Inflammatory macrophage treated with lipopolysaccharide for 1 hour (primary cell): Measurements from ENCODE around the gene FGB.

Source experiments
- DNase-seq, 2 donors: peaks; one replicate each; pipeline ENCODE4 v3.0.0-alpha.2; 2020 to 2022

The FGB gene

DNA sequence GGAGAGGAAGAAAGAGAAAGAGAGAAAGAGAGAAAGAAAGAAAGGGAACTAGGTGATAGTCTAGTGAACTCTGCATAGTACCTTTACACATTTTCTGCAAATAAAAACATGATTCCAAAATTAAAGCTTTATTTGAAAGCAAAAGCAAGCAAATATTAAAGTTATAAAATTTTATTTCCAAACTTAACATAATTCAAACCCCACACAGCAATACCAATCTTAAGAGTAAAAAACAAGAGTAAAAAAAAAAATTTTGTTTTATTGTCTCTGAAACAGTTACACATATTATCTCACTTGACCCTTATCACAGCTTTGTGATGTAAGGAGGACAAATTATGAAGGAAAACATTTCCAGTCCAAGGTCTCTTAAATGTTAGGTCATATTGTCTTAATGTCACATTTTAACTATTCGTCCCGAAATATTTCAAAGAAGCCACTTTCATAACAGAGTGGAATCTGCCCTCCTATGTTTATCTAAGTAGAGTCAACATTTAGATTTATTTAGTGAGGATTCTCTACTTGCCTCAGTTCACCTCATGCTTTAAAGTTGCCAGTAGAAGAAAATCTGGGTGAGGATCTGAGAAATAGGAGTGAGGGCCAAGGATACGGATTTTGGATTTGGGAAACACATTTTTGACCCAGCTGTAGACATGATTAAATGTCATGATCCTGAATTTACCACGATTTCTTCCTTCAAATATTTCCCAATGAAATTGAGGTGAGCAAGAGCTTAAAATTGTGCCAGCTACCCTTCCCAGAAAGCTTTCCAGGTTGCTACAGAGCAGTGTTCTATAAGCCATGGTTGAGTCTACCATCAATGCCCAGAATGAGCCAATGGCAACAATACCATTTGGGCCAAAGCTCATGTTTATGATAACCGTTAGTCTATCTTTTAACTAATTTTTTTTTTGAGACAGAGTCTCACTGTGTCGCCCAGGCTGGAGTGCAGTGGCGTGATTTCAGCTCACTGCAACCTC, 35.3 kb downstream of the FGB start:
- DNase-seq, result no peak

DNA sequence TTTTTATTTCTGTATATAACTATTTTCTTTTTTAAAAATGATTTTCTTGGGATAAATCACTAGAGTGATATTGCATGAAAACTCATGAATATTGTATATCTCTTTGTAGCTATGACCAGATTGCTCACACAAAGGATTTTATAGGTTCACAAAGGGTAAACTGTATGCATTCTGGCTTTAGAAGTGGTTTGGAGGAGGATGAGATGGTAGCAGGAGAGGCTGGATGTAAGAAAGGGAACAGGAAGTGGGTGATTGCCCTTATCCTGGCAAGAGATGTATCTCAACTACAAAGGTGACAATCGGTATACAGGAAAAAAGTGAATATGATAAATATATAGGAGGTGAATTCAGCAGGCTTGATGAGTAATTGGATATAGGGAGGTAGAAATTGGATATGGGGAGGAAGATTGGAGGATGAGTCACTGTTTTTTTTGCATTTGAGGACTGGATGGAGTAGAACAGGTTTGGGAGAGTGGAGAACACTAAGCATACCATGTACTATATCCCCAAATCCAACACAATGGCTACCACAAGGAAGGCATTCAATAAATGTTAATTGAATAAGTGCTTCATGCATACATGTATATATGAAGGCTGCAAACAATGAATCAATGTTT, 39.7 kb downstream of the FGB start:
- DNase-seq, result no peak

DNA sequence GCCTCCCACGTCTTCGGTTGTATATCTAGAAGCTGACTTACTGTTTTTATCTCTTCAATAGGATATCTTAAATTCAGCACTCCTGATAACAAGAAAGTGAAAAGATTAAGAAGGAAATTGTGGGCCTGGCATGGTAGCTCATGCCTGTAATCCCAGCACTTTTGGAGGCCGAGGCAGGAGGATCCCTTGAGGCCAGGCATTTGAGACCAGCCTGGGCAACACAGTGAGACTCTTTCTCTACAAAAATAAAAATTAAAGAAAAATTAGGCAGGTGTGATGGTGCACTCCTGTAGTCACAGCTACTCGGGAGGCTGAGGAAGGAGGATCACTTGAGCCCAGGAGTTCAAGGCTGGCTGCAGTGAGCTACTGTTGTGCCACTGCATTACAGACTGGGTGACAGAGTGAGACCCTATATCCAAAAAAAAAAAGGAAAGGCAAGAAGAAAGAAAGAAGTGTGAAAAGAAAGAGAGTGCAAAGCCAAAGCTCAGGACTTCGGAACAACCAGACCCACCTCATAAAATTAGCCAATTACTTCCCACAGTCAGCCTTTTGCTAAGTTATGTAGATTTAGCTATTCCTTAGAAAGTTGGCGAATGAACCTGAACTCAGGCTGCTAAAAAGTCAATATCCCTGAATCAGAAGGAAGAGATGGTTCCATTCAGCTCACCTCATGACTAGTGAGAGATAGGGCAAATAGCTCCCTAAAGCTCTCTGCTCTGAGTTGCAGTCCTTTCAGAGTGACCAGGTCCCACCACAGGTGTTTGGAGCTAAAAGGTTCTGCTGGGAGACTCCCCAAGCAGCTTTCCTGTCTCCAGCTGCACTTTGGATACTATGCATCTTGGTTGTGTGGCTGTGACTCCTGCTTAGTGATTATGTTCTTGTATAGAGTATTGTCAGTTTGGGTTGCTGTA, 40.5 kb downstream of the FGB start:
- no peak for DNase-seq

DNA sequence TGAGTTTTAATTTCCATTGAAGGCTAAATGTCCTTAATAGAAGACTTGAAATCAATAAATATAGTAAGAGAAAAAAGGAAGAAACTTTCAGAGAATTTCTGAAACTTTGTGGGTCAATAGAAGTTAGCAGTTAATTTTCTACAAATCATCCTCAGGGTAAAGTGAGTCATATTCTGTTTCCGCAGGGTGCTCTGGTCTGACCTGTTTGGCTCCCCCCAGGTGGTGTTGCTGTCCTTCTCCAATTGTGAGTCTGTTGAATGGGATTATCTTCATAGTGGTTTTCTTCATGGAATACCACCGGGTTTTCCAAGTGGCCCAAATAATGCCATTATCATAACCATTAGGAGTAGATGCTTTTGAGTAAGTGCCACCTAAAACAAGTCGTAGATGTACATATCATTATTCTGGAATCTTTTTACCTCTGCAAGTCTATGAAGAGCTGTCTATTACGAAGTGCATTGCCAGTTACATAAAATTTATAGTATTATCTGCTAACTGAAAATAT, 41.9 kb downstream of the FGB start:
- no peak for DNase-seq

DNA sequence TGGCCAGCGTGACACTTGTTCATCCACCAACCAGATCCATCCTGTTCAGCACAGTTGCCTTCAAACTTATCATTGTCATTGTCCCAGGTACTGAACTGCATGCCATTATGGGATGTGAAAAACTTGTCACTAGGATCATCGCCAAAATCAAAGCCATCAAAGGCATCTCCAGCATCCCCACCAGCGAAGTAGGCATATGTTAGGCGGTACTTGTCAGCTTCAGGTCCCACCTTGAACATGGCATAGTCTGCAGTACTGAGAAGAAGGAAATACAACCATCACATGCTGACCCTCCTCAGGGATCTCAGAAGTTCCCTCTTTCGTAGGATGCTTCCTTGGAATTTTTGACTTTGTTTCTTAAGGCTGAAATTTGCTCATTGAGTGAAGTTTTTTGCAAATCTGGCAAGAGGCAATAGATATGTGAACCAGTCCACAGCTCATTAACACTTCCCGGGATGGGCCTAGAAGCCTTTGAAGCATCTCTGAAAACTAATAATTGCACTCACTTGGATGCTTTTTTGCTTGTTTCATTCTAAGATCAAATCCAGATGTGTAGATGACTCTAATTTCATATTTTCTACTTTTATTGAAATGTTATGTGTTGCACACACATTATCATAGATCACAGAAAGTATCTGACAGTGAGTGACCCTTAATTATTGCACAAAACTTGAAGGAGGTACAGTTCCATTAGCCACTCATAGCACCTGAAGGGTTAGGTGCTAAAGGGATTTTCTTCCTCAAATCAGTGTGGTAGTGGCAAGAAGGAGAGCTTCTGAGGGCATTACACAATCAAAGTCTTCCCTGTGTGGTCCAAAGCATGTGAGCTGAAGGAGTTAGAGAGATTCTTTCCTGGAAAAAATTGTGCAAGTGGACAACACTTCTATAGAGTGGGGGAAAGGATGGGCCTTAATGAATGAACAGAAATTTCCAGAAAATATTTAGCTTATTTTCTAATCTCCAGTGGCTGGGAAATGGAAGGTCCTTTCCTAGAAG, 44.2 kb downstream of the FGB start:
- no peak for DNase-seq

DNA sequence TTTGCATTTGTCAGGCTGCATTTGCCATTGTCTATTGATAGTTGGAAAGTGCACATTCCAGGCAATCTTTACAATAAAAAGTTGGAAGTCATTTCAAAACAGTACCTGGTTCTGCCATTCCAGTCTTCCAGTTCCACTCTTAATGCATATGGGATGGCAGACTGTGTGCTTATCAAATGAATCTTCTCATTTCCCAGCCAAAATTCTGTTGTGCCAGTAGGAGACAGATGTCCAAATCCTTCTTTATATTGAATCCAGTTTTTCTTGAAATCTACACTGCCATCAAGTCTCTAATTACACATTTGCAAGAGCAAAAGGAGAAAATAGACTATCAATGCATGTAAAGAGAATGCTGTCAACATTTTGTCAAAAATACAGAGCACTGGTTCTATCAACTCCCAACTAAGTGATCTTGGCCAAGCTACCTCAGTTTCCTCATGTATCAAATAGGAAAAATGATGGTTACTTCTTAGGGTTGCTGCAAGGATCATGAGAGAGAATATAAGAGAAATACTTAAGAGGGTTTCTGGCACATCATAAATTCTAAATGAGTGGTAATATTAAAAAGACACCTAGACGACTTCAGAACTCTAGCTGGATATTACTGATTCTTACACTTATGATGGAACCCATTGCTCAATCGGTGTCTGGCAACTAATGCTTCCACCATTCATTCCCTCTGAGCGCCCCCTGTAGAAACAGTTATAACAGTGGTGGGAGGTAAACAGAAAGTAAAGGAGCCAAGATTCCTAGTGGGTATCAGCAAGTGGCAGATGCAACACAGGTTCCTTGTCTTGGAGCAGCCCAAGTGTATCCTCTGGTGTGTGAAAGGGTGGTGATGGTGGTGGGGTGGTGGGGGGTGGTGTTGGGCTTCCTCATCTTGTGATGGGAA, 45.8 kb downstream of the FGB start:
- no peak for DNase-seq

DNA sequence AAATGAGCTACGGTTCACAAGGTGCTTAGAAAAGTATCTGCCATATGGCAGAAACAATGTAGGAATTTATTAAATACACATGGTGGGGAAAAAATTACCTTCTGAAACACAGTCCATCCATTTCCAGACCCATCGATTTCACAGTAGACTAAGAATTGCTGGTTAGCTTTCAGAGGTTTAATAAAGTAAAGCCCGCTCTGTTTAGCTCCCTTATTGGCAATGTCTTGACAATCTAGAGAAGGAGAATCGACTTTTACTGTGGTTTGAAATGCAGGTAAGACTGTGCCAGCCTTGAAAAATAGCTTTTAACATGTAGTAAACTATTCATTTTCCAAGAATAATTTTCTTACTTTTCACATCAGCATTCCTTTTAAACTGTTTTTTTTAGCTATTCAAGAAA, 46.7 kb downstream of the FGB start:
- DNase-seq, result no peak

DNA sequence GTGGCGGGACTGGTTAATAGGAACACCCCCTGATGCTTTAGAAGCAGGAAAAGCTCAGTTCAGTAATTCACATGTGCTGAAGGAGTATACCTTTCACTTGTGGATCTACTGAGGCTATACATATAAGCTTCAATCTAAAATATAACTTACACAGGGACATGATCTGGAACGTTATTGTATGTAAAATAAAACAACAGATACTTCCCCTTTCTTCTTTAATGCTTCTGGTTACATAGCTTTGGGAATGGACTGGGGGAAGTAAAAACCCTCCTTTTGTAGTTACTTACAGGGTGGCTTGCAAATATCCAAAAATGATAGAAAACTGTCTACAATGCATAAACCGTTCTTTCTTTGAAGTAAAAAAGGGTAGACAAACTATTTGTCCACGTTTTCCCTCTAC, 47.8 kb downstream of the FGB start:
- no peak for DNase-seq

DNA sequence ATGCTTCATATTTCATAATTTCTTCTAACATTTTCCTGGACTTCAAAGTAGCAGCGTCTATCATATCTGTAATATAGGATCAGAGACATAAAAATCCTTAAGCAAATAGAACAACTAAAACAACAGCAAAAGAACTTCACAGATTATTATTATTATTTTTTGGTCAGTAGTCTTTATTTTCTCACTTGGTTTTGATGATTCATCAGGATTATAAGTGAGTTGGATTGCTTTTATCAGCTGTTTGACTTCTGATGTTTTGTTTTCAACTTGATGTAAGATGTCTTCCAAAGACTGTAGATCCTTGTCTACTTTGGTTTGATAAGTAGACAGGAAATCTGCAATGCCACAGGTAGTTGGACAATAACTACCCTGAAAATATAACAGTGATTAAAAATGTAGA, 49.0 kb downstream of the FGB start:
- DNase-seq, result no peak

DNA sequence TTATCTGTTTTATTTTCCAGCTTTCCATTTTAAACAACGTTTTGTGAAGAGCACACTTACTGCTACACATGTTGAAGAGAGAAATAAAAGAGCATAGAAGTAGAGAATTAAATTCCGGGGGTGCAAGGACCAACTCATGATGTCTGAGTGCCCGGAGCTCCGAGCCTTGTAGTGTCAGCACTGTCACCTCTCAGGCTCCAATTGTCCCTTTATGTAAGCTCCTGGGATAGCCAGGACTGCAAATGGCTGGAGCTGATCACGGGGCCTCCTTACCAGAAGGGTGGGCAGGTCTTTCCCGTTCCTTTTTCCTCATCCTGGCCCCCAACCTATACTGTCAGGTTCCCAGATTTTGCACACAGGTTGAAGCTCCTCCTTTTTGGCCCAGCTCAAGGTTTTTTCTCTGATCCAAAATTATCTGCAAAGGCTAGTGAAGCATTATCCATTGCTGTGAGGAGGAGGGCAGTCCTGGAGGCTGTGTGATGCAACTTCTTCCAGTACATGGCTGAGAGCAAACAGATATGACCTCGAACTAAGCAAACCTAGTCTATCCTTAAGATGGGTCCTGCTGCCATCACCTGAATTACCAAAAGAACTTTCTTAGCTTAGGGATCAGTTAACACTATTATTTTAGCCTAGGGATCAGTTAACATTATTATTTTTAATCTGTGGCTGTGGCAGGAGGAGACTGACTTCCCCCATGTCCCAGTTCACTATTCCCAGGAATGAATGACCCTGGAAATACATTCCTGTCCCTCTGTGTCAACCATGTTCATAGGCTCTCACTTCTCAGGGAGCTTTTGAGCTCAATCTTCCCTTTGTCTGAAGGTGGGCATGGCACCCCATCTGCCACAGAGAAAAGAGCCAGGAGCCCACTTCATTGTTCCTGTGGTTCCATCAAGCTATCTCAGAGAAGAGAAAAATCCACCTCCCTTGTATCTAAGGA, 49.9 kb downstream of the FGB start, which contains the start of gene FGG:
Gene FGG (minus strand): TSS at position 185 of the 943 bp plus-strand sequence. CDS start 47 bp downstream, at position 138.
- no peak for DNase-seq

DNA sequence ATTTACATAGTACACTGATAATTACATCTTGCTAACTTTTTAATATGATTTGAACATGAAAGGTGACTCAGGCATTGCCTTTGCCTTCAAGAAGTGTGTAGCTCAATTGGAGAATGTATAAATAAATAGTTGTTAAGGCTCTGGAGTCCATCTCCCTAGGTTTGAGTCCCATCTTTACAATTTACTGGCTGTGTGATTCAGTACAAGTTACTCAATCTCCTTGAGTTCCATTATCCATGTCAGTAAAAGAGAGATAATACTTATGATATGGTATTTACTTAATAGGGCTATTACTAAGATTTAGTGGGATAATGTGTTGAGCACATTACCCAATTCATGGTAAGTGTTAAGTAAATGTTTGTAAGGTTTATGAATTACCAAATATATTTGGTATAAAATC, 51.5 kb downstream of the FGB start:
- no peak for DNase-seq

DNA sequence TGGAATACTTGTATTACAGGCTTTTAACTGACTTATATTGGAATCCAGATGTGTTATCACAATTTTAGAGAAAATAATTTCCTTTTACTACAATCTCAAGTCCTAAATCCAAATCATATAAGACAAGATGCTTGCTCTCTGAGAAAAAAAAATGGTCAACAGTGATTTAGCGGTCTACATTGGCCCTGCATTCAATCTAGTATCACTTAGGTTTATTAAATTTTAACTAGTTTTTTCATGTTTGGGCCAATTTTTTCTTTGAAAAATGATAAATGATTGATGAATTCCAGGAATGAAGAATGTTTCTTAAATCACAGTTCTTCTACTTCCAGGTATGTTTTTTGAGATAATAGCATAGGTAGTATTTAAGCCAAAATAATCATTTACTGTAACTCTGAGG, 52.4 kb downstream of the FGB start:
- DNase-seq, result no peak

DNA sequence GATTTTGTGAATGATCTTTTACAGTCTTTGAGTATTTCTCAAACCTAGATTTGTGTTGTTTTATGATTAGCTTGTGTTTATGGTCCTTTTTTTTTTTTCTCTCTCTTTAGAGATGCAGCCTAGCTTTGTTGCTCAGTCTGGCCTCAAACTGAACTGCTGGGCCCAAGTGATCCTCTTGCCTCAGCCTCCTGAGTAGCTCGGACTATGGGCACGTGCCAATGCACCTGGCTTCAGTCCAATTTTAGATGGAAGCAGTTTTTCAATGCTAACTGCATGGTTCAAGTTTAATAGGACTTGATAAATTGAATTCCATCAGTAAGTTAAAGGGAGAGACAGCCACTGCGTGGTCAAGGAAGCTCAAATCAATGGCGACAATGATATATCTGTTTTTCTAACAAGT, 53.5 kb downstream of the FGB start:
- DNase-seq, result no peak

DNA sequence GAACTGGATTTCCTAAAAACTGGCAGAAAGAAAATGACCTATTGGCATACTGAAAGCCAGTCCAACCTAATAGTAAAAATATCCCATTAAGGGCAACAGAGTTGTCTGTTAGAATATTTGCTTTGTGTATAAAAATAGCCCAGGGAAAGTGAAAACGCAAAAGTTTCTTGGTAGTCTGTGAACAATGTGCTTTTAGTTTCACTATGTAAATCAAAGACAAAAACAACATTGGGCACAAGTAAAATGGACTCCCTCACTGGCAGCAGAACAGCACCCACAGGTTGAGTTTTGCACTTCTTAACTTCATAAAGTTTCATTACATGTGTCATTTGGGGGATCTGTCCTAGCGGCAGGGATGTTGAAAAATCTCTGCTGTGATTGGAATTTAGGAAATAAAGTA, 53.9 kb downstream of the FGB start:
- no peak for DNase-seq

DNA sequence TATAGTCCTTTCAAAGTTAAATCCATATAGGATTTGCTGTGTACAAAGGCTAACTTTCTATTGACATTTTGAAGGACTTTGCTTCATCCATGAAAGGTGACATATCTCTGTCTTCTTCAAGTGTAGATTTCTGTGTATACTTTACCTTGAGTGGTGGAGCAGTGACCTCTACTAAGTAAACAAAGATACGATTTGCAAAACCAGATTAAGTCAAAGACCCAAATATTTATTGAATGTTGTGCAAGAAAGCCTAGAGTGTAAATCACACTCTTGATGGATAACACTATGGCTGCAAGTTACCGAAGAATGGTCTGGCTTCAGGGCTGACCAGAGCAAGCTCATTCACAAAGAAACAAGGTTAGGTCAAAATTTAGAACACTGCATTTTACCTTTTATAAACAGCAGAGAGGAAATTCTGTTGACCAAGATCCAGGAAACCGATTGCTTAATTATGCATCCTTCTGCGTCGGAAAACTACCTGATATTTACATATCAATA, 55.1 kb downstream of the FGB start:
- no peak for DNase-seq

DNA sequence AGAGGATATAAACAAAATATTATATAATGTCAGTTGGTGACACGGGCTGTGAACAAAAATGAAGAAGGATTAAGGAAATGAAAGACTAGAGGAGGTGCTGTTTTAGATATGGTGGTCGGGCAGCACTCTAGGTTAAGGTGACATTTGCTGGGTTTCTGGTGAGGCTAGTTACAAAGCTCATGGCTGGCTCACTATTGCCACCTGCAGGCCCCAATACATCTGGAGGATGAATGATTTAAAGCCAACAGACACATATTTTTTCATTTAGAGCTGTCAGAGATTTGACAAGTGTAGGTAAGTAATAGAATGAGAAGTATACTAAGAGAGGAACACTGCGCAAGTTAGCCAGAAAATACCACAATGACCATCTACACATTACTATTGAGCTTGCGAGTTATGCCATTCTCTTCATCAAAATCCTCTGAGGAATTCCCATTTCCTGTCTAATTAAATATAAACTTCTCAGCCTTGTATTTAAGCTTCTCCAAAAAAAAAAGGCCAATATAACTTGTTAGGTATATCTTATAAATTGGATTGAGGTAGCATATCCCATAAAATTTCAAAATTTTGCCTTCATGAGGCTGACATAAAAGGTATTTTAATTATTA, 56.0 kb downstream of the FGB start:
- peak; percentile 9 to 58 for DNase-seq

DNA sequence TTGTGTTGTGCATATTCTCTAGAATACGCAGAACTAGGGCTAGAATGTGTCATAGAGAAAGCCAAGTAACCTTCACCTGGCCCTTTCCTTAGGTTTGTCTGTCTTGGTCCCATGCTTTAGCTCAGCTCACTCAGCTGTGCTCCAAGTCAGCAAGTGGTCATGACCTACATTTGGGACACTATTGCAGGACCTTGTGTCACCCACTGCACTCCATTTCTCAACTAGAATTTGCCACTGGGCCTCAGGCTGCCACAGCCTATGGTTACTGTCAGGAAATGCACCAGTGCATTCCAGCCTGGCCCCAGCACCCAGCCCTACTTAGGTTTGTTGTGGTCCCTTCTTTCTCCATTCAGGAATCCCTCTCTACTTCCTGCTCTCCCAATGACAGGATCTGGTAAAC, 57.3 kb downstream of the FGB start:
- no peak for DNase-seq
